Vagina (tissue), 2 donors: Measurements from ENCODE around the gene TAF10. TPM values are rescaled to one million over a fixed set of nuclear protein-coding genes. Genes with fewer than 3 reads are reported as not detected.

ENCODE experiments used
- DNase-seq, 2 donors: peaks; one replicate each; pipeline ENCODE4 v3.0.0-alpha.2; 2017; ENCODE audit errors: extremely low spot score in 2 of 2
- H3K27ac ChIP-seq: fragments of 200-600 bp; sonication (generic); one replicate; pipeline ENCODE4 v1.5.1; 2019
- H3K27me3 ChIP-seq: fragments of 200-600 bp; sonication (generic); one replicate; pipeline ENCODE4 v1.5.1; 2019
- H3K36me3 ChIP-seq, 2 donors: fragments of 200-600 bp; sonication (generic); one replicate each; pipeline ENCODE4 v1.5.1; 2017 to 2019
- H3K4me1 ChIP-seq: fragments of 200-600 bp; sonication (generic); one replicate; pipeline ENCODE4 v1.5.1; 2019
- H3K4me3 ChIP-seq, 2 donors: fragments of 200-600 bp; sonication (generic); 1 replicate in 1 of 2; 2 replicates in 1 of 2; pipeline ENCODE4 v1.5.1; 2016 to 2019
- H3K9me3 ChIP-seq: fragments of 200-600 bp; sonication (generic); one replicate; pipeline ENCODE4 v1.5.1; 2019
- CTCF ChIP-seq, 3 experiments: fragments of 450-650 bp in 2 of 3; fragments of 200-600 bp in 1 of 3; sonication (generic) in 1 of 3; IDR thresholded peaks; one replicate each; pipeline ENCODE4 v1.5.1; 2017 to 2019; ENCODE audit warnings: antibody characterized with exemption in 3 of 3, mild to moderate bottlenecking in 2 of 3, moderate library complexity in 2 of 3
- POLR2A ChIP-seq, 2 donors: fragments of 450-650 bp; IDR thresholded peaks; one replicate each; pipeline ENCODE4 v1.6.1; 2017; ENCODE audit warnings: antibody characterized with exemption in 2 of 2, mild to moderate bottlenecking in 2 of 2, moderate library complexity in 2 of 2
- POLR2AphosphoS5 ChIP-seq, 2 donors: sonication (generic); formaldehyde crosslinking; IDR thresholded peaks; one replicate each; pipeline ENCODE4 v1.9.0; 2017; ENCODE audit warnings: antibody characterized with exemption in 2 of 2, mild to moderate bottlenecking in 2 of 2, low read depth in 1 of 2; ENCODE audit not compliant: insufficient read depth in 1 of 2
- intact Hi-C: fragments of 100-400 bp; cut with DNase I; formaldehyde crosslinking; loops from one replicate; pipeline ENCODE4 v1.15.1; 2023
- total RNA-seq: library from RNA; depleted of rRNA; stranded (reverse); fragments of >200 nt; gene quantifications from one replicate; pipeline ENCODE4 v1.2.3, GENCODE V29; 2016

The TAF10 gene
- total RNA-seq, 1 donor from 2014 or later: 48.1 TPM

- intact Hi-C loops: no loop called here
- no peak overlapping the region for H3K4me3 ChIP-seq
Measured at GRCh38 chr11:6632116-6633073, 20.4 kb upstream of the TAF10 start.

DNA sequence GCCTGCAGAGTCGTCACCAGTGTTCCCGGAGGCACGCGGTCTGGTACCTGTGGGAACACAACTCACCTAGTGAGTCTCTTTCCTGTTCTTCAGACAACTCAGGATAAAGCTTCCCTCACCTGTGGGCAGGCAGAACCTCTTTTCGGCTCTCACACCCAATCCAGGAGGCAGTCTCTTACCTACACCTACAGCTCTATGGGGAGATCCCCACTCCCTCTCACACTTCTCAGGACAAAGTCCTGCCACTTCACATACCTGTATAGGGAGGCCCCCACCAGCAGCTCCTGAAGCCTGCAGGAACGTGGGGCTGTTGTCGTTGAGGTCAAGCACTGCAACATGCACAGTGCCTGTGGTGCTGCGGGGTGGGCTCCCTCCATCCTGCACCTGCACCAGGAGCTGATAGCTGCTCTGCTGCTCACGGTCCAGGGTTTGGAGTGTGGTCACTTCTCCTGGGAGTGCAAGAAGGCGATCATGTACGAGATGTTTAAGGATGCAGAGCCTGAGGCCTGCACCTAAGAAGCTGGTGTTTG, 19.4 kb upstream of the TAF10 start:
- H3K9me3 ChIP-seq: no peaks in the 10 kb centered on the region
- no peaks in the 10 kb centered on the region for H3K27me3 ChIP-seq
- peaks cover 0 to 42% of the 10 kb centered on the region in 2 donors for H3K36me3 ChIP-seq
- no peak overlapping the region for H3K27ac ChIP-seq
- no peak for DNase-seq
- TF ChIP-seq POLR2A (IDR thresholded peaks at IDR 0.05) (no peak), POLR2AphosphoS5 (IDR thresholded peaks at IDR 0.05; ENCODE audit: insufficient read depth in 1 of 2, low read depth in 1 of 2) (no peak), CTCF (IDR thresholded peaks at IDR 0.05) (no peak)
- peaks cover 18% of the 10 kb centered on the region for H3K4me1 ChIP-seq
- H3K4me3 ChIP-seq: no peak overlapping the region
- intact Hi-C loops: no loop called here

More at GRCh38 chr11:6632116-6633073, 20.4 kb upstream of the TAF10 start:
- no peak for DNase-seq
- TF ChIP-seq CTCF (IDR thresholded peaks at IDR 0.05) (no peak), POLR2A (IDR thresholded peaks at IDR 0.05) (no peak), POLR2AphosphoS5 (IDR thresholded peaks at IDR 0.05; ENCODE audit: insufficient read depth in 1 of 2, low read depth in 1 of 2) (no peak)
- Histone ChIP-seq H3K27ac (no peak overlapping the region), H3K4me1 (peaks cover 24% of the 10 kb centered on the region), H3K36me3 (peaks cover 0 to 33% of the 10 kb centered on the region in 2 donors), H3K27me3 (no peaks in the 10 kb centered on the region), H3K9me3 (no peaks in the 10 kb centered on the region)

GRCh38 chr11:6630632-6631291, 18.7 kb upstream of the TAF10 start:
- Histone ChIP-seq H3K27ac (no peak overlapping the region), H3K9me3 (no peaks in the 10 kb centered on the region), H3K36me3 (peaks cover 0 to 48% of the 10 kb centered on the region in 2 donors), H3K4me3 (no peak overlapping the region), H3K4me1 (peaks cover 11% of the 10 kb centered on the region), H3K27me3 (no peaks in the 10 kb centered on the region)
- TF ChIP-seq CTCF (IDR thresholded peaks at IDR 0.05) (no peak), POLR2AphosphoS5 (IDR thresholded peaks at IDR 0.05; ENCODE audit: insufficient read depth in 1 of 2, low read depth in 1 of 2) (no peak), POLR2A (IDR thresholded peaks at IDR 0.05) (no peak)
- no peak for DNase-seq
- intact Hi-C loops: no loop called here

DNA sequence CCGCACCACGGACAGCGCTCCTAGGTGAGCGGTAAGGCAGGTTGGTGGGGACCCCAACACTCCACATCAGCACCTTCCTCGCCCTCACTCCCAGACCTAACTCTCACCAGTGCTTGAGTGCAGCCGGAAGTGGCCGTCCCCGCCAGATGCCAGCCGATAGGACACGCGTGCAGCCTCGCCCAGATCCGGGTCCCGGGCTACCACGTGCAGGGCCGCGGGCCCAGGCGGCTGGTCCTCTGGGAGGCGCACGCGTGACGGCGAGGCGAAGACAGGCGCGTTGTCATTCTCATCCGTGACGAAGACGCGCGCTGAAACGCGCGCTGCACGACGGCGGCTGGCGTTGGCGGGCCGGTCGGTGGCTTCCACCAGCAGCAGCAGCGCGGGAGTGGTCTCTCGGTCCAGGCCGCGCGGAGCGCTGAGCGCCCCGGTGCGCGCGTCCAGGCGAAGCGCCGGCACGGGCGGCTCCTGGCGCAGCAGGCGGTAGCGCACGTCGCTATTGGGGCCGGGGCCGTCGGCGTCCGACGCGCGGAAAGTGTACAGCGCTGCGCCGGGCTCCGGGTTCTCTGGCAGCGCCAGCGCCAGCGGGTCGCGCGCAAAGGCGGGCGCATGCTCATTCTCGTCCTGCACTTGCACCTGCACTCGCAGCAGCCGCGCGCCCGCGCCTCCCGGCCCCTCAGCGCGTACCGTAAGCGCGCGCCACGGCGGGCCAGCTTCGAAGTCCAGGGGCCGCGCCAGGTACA, 18.0 kb upstream of the TAF10 start:
- intact Hi-C loops: no loop called here
- no peak overlapping the region for H3K4me3 ChIP-seq

DNA sequence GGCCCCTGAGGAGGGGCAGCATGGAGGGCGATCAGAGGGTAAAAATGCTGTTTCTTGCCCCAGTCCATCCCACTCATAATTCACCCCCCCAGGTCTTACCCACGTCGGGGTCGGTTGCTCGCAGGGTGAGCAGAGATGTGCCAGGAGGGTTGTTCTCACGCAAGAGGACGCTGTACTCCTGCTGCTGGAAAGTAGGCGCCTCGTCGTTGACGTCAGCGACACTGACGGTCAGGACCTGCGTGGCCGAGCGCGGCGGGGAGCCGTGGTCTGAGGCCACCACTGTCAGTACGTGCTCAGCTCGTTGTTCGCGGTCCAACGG, 17.5 kb upstream of the TAF10 start:
- no peak for DNase-seq
- Histone ChIP-seq H3K27me3 (no peaks in the 10 kb centered on the region), H3K9me3 (no peaks in the 10 kb centered on the region), H3K27ac (no peak overlapping the region), H3K36me3 (peaks cover 0 to 54% of the 10 kb centered on the region in 2 donors), H3K4me3 (no peak overlapping the region), H3K4me1 (no peaks in the 10 kb centered on the region)
- TF ChIP-seq CTCF (IDR thresholded peaks at IDR 0.05): no peak
- no peak for TF ChIP-seq POLR2AphosphoS5 (IDR thresholded peaks at IDR 0.05; ENCODE audit: insufficient read depth in 1 of 2, low read depth in 1 of 2)
- no peak for TF ChIP-seq POLR2A (IDR thresholded peaks at IDR 0.05)
- intact Hi-C loops: no loop called here

More for the DNA sequence above, 18.0 kb upstream of the TAF10 start:
- no peaks in the 10 kb centered on the region for H3K27me3 ChIP-seq
- no peak for DNase-seq
- no peaks in the 10 kb centered on the region for H3K9me3 ChIP-seq
- H3K36me3 ChIP-seq: peaks cover 0 to 54% of the 10 kb centered on the region in 2 donors
- no peak overlapping the region for H3K27ac ChIP-seq
- no peak for TF ChIP-seq POLR2AphosphoS5 (IDR thresholded peaks at IDR 0.05; ENCODE audit: insufficient read depth in 1 of 2, low read depth in 1 of 2)
- H3K4me1 ChIP-seq: peaks cover 4% of the 10 kb centered on the region
